ENCODE data around the gene CAB39. TPM values are rescaled to one million over a fixed set of nuclear protein-coding genes. Genes with fewer than 3 reads are reported as not detected.

CAB39 gene
- total RNA-seq = 100 to 1,000 TPM in 1 of 2 donors, 10 to 100 TPM in 1; 87.8 to 121 TPM

GRCh38 chr2:230712443-230713330 lies at the start of gene CAB39:
Gene CAB39 (plus strand): TSS chr2:230712842. CDS start chr2:230760002, 47,160 bp downstream.
- Histone ChIP-seq H3K4me1 (peaks cover 10% of the 10 kb centered on the region), H3K4me3 (peak within 1 kb of the TSS; percentile 98), H3K27me3 (no peaks in the 10 kb centered on the region), H3K9me3 (no peaks in the 10 kb centered on the region), H3K9ac (ENCODE audit: low read depth in 2 of 2, low read length in 2 of 2) (peak within 1 kb of the TSS; percentile 80 to 99), H3K36me3 (no peaks in the 10 kb centered on the region), H3K27ac (peak within 1 kb of the TSS; percentile 97)
- DNase-seq = peak; percentile 87
- peak; percentile 74 for TF ChIP-seq CTCF (IDR thresholded peaks at IDR 0.05)
- intact Hi-C loops (cut with DNase I) = loop anchor here (5.0 kb wide), 1 partner anchor 85 kb away; no protein-coding TSS in a partner anchor

- H3K4me3 ChIP-seq = no peak overlapping the region
- no peak overlapping the region for H3K27ac ChIP-seq
- no peak for DNase-seq
- no peaks in the 10 kb centered on the region for H3K27me3 ChIP-seq
- peaks cover 7% of the 10 kb centered on the region for H3K4me1 ChIP-seq
- TF ChIP-seq CTCF (IDR thresholded peaks at IDR 0.05) = no peak
- no peak overlapping the region for H3K9ac ChIP-seq (ENCODE audit: low read depth in 2 of 2, low read length in 2 of 2)
- intact Hi-C loops (cut with DNase I) = no loop called here
- no peaks in the 10 kb centered on the region for H3K36me3 ChIP-seq
- H3K9me3 ChIP-seq = no peaks in the 10 kb centered on the region
Measured at GRCh38 chr2:230664128-230664527, 48.5 kb upstream of the CAB39 start.

GRCh38 chr2:230664844-230665243 lies 47.8 kb upstream of the CAB39 start:
- H3K27me3 ChIP-seq = no peaks in the 10 kb centered on the region
- TF ChIP-seq CTCF (IDR thresholded peaks at IDR 0.05) = no peak

DNA sequence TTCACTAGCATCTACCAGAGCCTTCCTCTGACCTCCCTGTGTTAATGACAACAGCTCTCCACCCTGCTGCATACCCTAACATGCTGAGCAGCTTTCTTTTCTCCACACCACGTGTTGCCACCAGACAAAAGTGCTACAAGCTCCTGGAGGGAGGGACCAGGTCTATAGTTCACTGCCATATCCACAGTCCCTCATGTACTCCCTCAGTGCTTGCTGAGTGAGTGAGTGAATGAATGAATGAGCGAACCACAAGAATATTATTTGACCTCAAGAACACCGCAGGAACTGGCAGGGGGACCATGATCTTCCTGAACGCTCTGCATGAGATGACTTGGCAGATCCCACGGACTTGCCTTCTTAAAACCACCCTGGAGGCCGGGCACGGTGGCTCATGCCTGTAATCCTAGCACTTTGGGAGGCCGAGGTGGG lies 47.4 kb upstream of the CAB39 start:
- no peak overlapping the region for H3K4me3 ChIP-seq
- no peaks in the 10 kb centered on the region for H3K9me3 ChIP-seq
- H3K36me3 ChIP-seq = no peaks in the 10 kb centered on the region
- no peak for TF ChIP-seq CTCF (IDR thresholded peaks at IDR 0.05)
- no peak for DNase-seq
- intact Hi-C loops (cut with DNase I) = no loop called here
- peaks cover 7% of the 10 kb centered on the region for H3K4me1 ChIP-seq
- H3K27ac ChIP-seq = no peak overlapping the region
- no peaks in the 10 kb centered on the region for H3K27me3 ChIP-seq
- no peak overlapping the region for H3K9ac ChIP-seq (ENCODE audit: low read depth in 2 of 2, low read length in 2 of 2)

More at GRCh38 chr2:230664844-230665243, 47.8 kb upstream of the CAB39 start:
- Histone ChIP-seq H3K9me3 (no peaks in the 10 kb centered on the region), H3K4me3 (no peak overlapping the region), H3K9ac (ENCODE audit: low read depth in 2 of 2, low read length in 2 of 2) (no peak overlapping the region), H3K36me3 (no peaks in the 10 kb centered on the region), H3K27ac (no peak overlapping the region), H3K4me1 (peaks cover 7% of the 10 kb centered on the region)
- intact Hi-C loops (cut with DNase I) = no loop called here
- no peak for DNase-seq

- H3K4me1 ChIP-seq = peaks cover 7% of the 10 kb centered on the region
- no peaks in the 10 kb centered on the region for H3K9me3 ChIP-seq
- H3K27ac ChIP-seq = no peak overlapping the region
- peak overlapping the region in 1 of 2 donors; percentile 35 for H3K9ac ChIP-seq (ENCODE audit: low read depth in 2 of 2, low read length in 2 of 2)
- H3K4me3 ChIP-seq = no peak overlapping the region
- peak; percentile 53 for DNase-seq
- no peak for TF ChIP-seq CTCF (IDR thresholded peaks at IDR 0.05)
- no peaks in the 10 kb centered on the region for H3K27me3 ChIP-seq
- no peaks in the 10 kb centered on the region for H3K36me3 ChIP-seq
- intact Hi-C loops (cut with DNase I) = no loop called here
Measured at GRCh38 chr2:230666446-230666845, 46.2 kb upstream of the CAB39 start.

Data from colonic mucosa (tissue), 4 donors.